Endodermal cell (in vitro differentiated cells): ENCODE measurements around the gene PCSK6. TPM values are rescaled to one million over a fixed set of nuclear protein-coding genes. Genes with fewer than 3 reads are reported as not detected.

Source experiments
- DNase-seq: peaks from one replicate; pipeline ENCODE4 v3.0.0-alpha.2; 2017
- H3K27ac ChIP-seq: 2 replicates; pipeline ENCODE4 v1.5.1; 2013; ENCODE audit warnings: mild to moderate bottlenecking, low read depth, low read length, moderate library complexity
- H3K27me3 ChIP-seq: 2 replicates; pipeline ENCODE4 v1.6.1; 2013; ENCODE audit warnings: mild to moderate bottlenecking, low read length, moderate library complexity; ENCODE audit not compliant: insufficient read depth, control insufficient read depth, poor library complexity, severe bottlenecking
- H3K36me3 ChIP-seq: 2 replicates; pipeline ENCODE4 v1.7.0; 2013; ENCODE audit warnings: mild to moderate bottlenecking, low read length, moderate library complexity; ENCODE audit not compliant: control insufficient read depth, insufficient read depth
- H3K4me1 ChIP-seq: one replicate; pipeline ENCODE4 v1.7.0; 2013; ENCODE audit warnings: low read length; ENCODE audit not compliant: control insufficient read depth, insufficient read depth
- H3K4me3 ChIP-seq: 2 replicates; pipeline ENCODE4 v1.5.1; 2013; ENCODE audit warnings: mild to moderate bottlenecking, low read length, moderate library complexity
- H3K9ac ChIP-seq: 2 replicates; pipeline ENCODE4 v1.6.1; 2013; ENCODE audit warnings: mild to moderate bottlenecking, low read length, moderate library complexity; ENCODE audit not compliant: poor library complexity, severe bottlenecking; ENCODE audit errors: extremely low read depth
- H3K9me3 ChIP-seq: 2 replicates; pipeline ENCODE4 v1.6.1; 2013; ENCODE audit warnings: mild to moderate bottlenecking, low read length, moderate library complexity; ENCODE audit not compliant: control insufficient read depth
- H3K27ac Mint-ChIP-seq: 2 replicates; pipeline ENCODE4 v1.8.0; 2020; ENCODE audit warnings: mixed read lengths
- H3K27me3 Mint-ChIP-seq: 2 replicates; pipeline ENCODE4 v1.8.0; 2021; ENCODE audit warnings: mild to moderate bottlenecking, mixed read lengths; ENCODE audit not compliant: insufficient read depth
- H3K36me3 Mint-ChIP-seq: 2 replicates; pipeline ENCODE4 v1.8.0; 2020; ENCODE audit warnings: low read depth, mixed read lengths
- H3K4me1 Mint-ChIP-seq: 2 replicates; pipeline ENCODE4 v1.8.0; 2020; ENCODE audit warnings: mixed read lengths
- H3K4me3 Mint-ChIP-seq: 2 replicates; pipeline ENCODE4 v1.8.0; 2020; ENCODE audit warnings: mild to moderate bottlenecking, moderate library complexity, mixed read lengths
- H3K9me3 Mint-ChIP-seq: 2 replicates; pipeline ENCODE4 v1.8.0; 2020; ENCODE audit warnings: mild to moderate bottlenecking, mixed read lengths
- WGBS, 2 experiments: methylation state at CpG; one replicate each; pipeline versions ENCODE4 v1.1.5 to v1.1.7; 2013; ENCODE audit warnings: missing lambda C conversion rate in 2 of 2, mixed read lengths in 1 of 2; ENCODE audit not compliant: insufficient coverage in 1 of 2, insufficient read length in 1 of 2; 5-methylcytosine and 5-hydroxymethylcytosine counted together
- total RNA-seq, 2 donors: library from RNA; stranded (reverse); fragmentation: NEBNext Ultra II Directional in 1 of 2; extraction: Animal tissue kit (Norgen Biotek cat#: 25700) in 1 of 2; gene quantifications; 2 replicates in 1 of 2; 3 replicates in 1 of 2; pipeline ENCODE4 v1.2.1, GENCODE V29; 2021
- TF ChIP-seq, protein P1 (sequence below): fragments of 200-600 bp; sonication (generic); conservative IDR thresholded peaks from 2 replicates; pipeline ENCODE4 v1.5.0; 2021; ENCODE audit warnings: antibody characterized with exemption, mild to moderate bottlenecking

The PCSK6 gene
- total RNA-seq, 2 donors from 2014 or later: 6.6 to 9.8 TPM

DNA sequence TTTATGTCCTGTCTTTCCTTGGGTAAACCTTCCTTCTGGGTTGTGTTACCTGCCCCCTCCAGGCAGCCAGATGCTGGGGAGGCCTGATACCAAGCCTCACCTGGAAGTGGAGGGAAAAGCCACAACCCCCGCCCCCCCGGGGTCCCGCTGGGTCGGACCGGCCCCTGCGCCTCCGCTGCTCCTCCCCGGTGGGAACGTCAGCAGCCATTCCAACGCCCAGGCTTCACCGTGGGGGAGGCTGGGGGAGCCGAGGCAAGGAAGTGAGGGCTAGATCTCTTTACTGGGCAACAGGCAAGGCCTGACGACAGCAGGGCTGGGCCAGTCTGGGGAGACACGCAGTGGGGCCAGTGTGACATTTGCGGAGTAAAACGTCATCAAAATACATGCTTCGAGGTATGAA lies 141.5 kb downstream of the PCSK6 start:
- Histone ChIP-seq H3K4me1 (no peaks in the 10 kb centered on the region), H3K27ac (no peak overlapping the region), H3K27me3 (no peaks in the 10 kb centered on the region), H3K4me3 (no peak overlapping the region), H3K9me3 (no peaks in the 10 kb centered on the region), H3K36me3 (no peaks in the 10 kb centered on the region), H3K9ac (no peak overlapping the region)
- Mint-ChIP-seq H3K4me1 (peaks cover 9% of the 10 kb centered on the region), H3K9me3 (peaks cover under 1% of the 10 kb centered on the region), H3K27me3 (peaks cover 2% of the 10 kb centered on the region), H3K36me3 (peaks cover 1% of the 10 kb centered on the region), H3K27ac (no peak overlapping the region), H3K4me3 (no peak overlapping the region)
- DNase-seq: no peak
- WGBS, 2 experiments: 78 to 95% methylated on average over 10 to 17 of the region's 17 CpGs
- TF ChIP-seq, protein P1, sequence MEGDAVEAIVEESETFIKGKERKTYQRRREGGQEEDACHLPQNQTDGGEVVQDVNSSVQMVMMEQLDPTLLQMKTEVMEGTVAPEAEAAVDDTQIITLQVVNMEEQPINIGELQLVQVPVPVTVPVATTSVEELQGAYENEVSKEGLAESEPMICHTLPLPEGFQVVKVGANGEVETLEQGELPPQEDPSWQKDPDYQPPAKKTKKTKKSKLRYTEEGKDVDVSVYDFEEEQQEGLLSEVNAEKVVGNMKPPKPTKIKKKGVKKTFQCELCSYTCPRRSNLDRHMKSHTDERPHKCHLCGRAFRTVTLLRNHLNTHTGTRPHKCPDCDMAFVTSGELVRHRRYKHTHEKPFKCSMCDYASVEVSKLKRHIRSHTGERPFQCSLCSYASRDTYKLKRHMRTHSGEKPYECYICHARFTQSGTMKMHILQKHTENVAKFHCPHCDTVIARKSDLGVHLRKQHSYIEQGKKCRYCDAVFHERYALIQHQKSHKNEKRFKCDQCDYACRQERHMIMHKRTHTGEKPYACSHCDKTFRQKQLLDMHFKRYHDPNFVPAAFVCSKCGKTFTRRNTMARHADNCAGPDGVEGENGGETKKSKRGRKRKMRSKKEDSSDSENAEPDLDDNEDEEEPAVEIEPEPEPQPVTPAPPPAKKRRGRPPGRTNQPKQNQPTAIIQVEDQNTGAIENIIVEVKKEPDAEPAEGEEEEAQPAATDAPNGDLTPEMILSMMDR: no peak

DNA sequence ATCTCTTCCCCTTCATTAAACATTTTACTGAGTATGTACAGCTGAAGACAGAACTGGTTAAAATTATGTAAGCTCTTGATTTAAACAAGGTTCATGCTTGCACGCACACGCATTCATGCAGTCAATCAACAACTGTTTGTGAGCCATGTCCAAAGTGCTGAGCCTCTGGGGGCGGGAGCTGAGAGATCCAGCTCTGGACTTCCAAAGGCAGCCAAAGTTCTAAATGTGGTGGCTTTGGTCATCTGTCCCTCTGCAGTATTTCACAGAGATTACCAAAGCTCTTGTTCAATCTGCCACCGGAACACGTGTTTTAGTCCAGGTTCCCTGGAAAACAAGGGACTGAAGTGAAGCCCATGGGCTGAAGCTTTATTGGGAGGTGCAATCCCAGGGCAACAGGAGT lies 142.1 kb downstream of the PCSK6 start:
- Histone ChIP-seq H3K4me1 (no peaks in the 10 kb centered on the region), H3K27ac (no peak overlapping the region)

DNA sequence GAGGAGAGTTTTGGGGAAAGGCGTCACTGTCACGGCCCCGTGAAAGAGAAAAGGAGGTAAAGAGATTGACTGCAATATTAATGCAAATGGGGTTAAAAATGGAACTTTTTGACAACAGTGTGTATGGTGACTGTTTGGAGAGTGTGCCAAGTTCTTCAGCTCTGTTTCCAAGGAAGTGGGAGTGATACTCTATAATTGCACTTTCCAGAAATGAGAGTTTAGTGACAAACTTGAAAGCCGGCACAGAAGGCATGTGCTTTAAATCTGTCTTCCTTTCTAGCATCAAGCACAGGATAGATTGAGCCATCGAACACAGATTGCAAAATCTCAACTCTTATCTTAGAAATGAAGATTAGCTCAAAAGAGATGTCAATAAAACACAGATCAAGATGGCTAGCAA lies 142.6 kb downstream of the PCSK6 start:
- no peak overlapping the region for H3K9ac ChIP-seq
- H3K27ac ChIP-seq: no peak overlapping the region
- peaks cover 9% of the 10 kb centered on the region for H3K4me1 Mint-ChIP-seq
- H3K27me3 ChIP-seq: no peaks in the 10 kb centered on the region
- H3K9me3 Mint-ChIP-seq: no peaks in the 10 kb centered on the region
- H3K36me3 ChIP-seq: no peaks in the 10 kb centered on the region
- no peak overlapping the region for H3K4me3 Mint-ChIP-seq
- WGBS, 2 experiments: 98 to 100% methylated on average over 4 to 5 of the region's 5 CpGs
- no peak overlapping the region for H3K27ac Mint-ChIP-seq
- no peaks in the 10 kb centered on the region for H3K9me3 ChIP-seq
- no peak for DNase-seq
- H3K36me3 Mint-ChIP-seq: no peaks in the 10 kb centered on the region
- H3K27me3 Mint-ChIP-seq: peaks cover 2% of the 10 kb centered on the region
- TF ChIP-seq, protein P1: no peak
- H3K4me1 ChIP-seq: no peaks in the 10 kb centered on the region
- H3K4me3 ChIP-seq: no peak overlapping the region

More for the DNA sequence above, 142.1 kb downstream of the PCSK6 start:
- Histone ChIP-seq H3K27me3 (no peaks in the 10 kb centered on the region), H3K9me3 (no peaks in the 10 kb centered on the region), H3K4me3 (no peak overlapping the region), H3K36me3 (no peaks in the 10 kb centered on the region), H3K9ac (no peak overlapping the region)
- TF ChIP-seq, protein P1: no peak
- DNase-seq: no peak
- Mint-ChIP-seq H3K9me3 (no peaks in the 10 kb centered on the region), H3K4me1 (peaks cover 9% of the 10 kb centered on the region), H3K27me3 (peaks cover 2% of the 10 kb centered on the region), H3K4me3 (no peak overlapping the region), H3K36me3 (peaks cover 1% of the 10 kb centered on the region), H3K27ac (no peak overlapping the region)
- WGBS, 2 experiments: 71 to 72% methylated on average over 5 of the region's 5 CpGs
